ENCODE results near the gene ECSCR.
A peak's percentile ranks its signal among the peaks of the same experiment; 100 is the strongest.
"Not testable (repeated sequence)": the region's sequence is repeated elsewhere in the genome, so short reads cannot be mapped to it uniquely, and the experiment has no call there.

ECSCR gene

GRCh38 chr5:139446956-139447779 lies 15.4 kb downstream of the ECSCR start:
- H3K4me1 ChIP-seq, result no peaks in the 10 kb centered on the region
- H3K9me3 ChIP-seq, result peaks cover 4% of the 10 kb centered on the region; the same call in 1 of the 2 replicates
- no peaks in the 10 kb centered on the region for H3K27me3 ChIP-seq
- no peak overlapping the region for H3K4me3 ChIP-seq (ENCODE audit: low read depth, low read length)
- no peaks in the 10 kb centered on the region for H3K36me3 ChIP-seq
- no peak for TF ChIP-seq CTCF (IDR thresholded peaks at IDR 0.05; ENCODE audit: low read depth, low read length)
- DNase-seq, result no peak

GRCh38 chr5:139445325-139446170 lies 17.0 kb downstream of the ECSCR start:
- Histone ChIP-seq H3K36me3 (no peaks in the 10 kb centered on the region), H3K27me3 (no peaks in the 10 kb centered on the region), H3K4me1 (no peaks in the 10 kb centered on the region), H3K9me3 (no peaks in the 10 kb centered on the region), H3K4me3 (ENCODE audit: low read depth, low read length) (no peak overlapping the region)
- no peak for TF ChIP-seq CTCF (IDR thresholded peaks at IDR 0.05; ENCODE audit: low read depth, low read length)
- no peak for DNase-seq

- H3K36me3 ChIP-seq, result no peaks in the 10 kb centered on the region
- TF ChIP-seq CTCF (IDR thresholded peaks at IDR 0.05; ENCODE audit: low read depth, low read length), result no peak
- DNase-seq, result no peak
Observed at GRCh38 chr5:139443831-139444453, 18.6 kb downstream of the ECSCR start.

GRCh38 chr5:139440416-139440815 lies 22.1 kb downstream of the ECSCR start:
- not testable (repeated sequence) for DNase-seq; H3K9me3 ChIP-seq; H3K36me3 ChIP-seq; H3K4me1 ChIP-seq; H3K27me3 ChIP-seq; H3K4me3 ChIP-seq (ENCODE audit: low read depth, low read length)

More at GRCh38 chr5:139443831-139444453, 18.6 kb downstream of the ECSCR start:
- Histone ChIP-seq H3K9me3 (no peaks in the 10 kb centered on the region), H3K4me1 (no peaks in the 10 kb centered on the region), H3K27me3 (no peaks in the 10 kb centered on the region), H3K4me3 (ENCODE audit: low read depth, low read length) (no peak overlapping the region)

- H3K9me3 ChIP-seq, result no peaks in the 10 kb centered on the region
- peak within 1 kb of the TSS; percentile 88 for H3K4me3 ChIP-seq (ENCODE audit: low read depth, low read length)
Observed at GRCh38 chr5:139439013-139439903, 23.3 kb downstream of the ECSCR start, which contains the start of gene DNAJC18. TSS of gene DNAJC18 (minus strand) at chr5:139439525. CDS start at chr5:139439445, 80 bp downstream.

More at GRCh38 chr5:139439013-139439903, 23.3 kb downstream of the ECSCR start, which contains the start of gene DNAJC18:
- TF ChIP-seq CTCF (IDR thresholded peaks at IDR 0.05; ENCODE audit: low read depth, low read length), result no peak
- peak; percentile 97 for DNase-seq
- H3K36me3 ChIP-seq, result no peaks in the 10 kb centered on the region; the same call in 1 of the 2 replicates
- peaks cover 3% of the 10 kb centered on the region; the same call in 1 of the 2 replicates for H3K4me1 ChIP-seq
- H3K27me3 ChIP-seq, result no peaks in the 10 kb centered on the region

Measured in BE2C (cell line).